Measurements from ENCODE around the gene C2CD4C.

The C2CD4C gene

GRCh38 chr19:407511-408440 lies 1.2 kb downstream of the C2CD4C start:
- H3K4me2 ChIP-seq: peak overlapping the region; percentile 96
- H3K4me3 ChIP-seq: peak overlapping the region; percentile 70
- no peaks in the 10 kb centered on the region; the same call in 1 of the 2 replicates for H4K20me1 ChIP-seq
- H3K36me3 ChIP-seq: no peaks in the 10 kb centered on the region
- H3K9ac ChIP-seq: peak overlapping the region; percentile 64; the same call in 1 of the 2 replicates
- no peak for TF ChIP-seq Cebpa-rat (IDR thresholded peaks at IDR 0.05)
- H3K27me3 ChIP-seq: peaks cover 7% of the 10 kb centered on the region; the same call in 1 of the 2 replicates
- H3K4me1 ChIP-seq: peaks cover 44% of the 10 kb centered on the region
- H3K9me3 ChIP-seq: no peaks in the 10 kb centered on the region
- peak overlapping the region; percentile 38; the same call in 1 of the 2 replicates for H3K27ac ChIP-seq

GRCh38 chr19:406971-407510 lies 1.9 kb downstream of the C2CD4C start:
- H3K4me3 ChIP-seq: no peak overlapping the region
- H3K27ac ChIP-seq: no peak overlapping the region
- no peak overlapping the region for H3K9ac ChIP-seq
- no peaks in the 10 kb centered on the region for H3K9me3 ChIP-seq
- H3K36me3 ChIP-seq: no peaks in the 10 kb centered on the region
- no peak for TF ChIP-seq Cebpa-rat (IDR thresholded peaks at IDR 0.05)
- H3K4me1 ChIP-seq: peaks cover 44% of the 10 kb centered on the region
- no peaks in the 10 kb centered on the region; the same call in 1 of the 2 replicates for H4K20me1 ChIP-seq
- peaks cover 7% of the 10 kb centered on the region; the same call in 1 of the 2 replicates for H3K27me3 ChIP-seq
- peak overlapping the region; percentile 96 for H3K4me2 ChIP-seq

- peak overlapping the region; percentile 12; the same call in 1 of the 2 replicates for H3K9ac ChIP-seq
- H3K4me2 ChIP-seq: peak overlapping the region; percentile 68
- H3K4me3 ChIP-seq: no peak overlapping the region
- peaks cover 7% of the 10 kb centered on the region; the same call in 1 of the 2 replicates for H3K27me3 ChIP-seq
- peaks cover 44% of the 10 kb centered on the region for H3K4me1 ChIP-seq
- H3K27ac ChIP-seq: no peak overlapping the region
- TF ChIP-seq Cebpa-rat (IDR thresholded peaks at IDR 0.05): no peak
- H3K36me3 ChIP-seq: no peaks in the 10 kb centered on the region
- H4K20me1 ChIP-seq: no peaks in the 10 kb centered on the region; the same call in 1 of the 2 replicates
- H3K9me3 ChIP-seq: no peaks in the 10 kb centered on the region
Observed at GRCh38 chr19:406135-406781, 2.7 kb downstream of the C2CD4C start.

DNA sequence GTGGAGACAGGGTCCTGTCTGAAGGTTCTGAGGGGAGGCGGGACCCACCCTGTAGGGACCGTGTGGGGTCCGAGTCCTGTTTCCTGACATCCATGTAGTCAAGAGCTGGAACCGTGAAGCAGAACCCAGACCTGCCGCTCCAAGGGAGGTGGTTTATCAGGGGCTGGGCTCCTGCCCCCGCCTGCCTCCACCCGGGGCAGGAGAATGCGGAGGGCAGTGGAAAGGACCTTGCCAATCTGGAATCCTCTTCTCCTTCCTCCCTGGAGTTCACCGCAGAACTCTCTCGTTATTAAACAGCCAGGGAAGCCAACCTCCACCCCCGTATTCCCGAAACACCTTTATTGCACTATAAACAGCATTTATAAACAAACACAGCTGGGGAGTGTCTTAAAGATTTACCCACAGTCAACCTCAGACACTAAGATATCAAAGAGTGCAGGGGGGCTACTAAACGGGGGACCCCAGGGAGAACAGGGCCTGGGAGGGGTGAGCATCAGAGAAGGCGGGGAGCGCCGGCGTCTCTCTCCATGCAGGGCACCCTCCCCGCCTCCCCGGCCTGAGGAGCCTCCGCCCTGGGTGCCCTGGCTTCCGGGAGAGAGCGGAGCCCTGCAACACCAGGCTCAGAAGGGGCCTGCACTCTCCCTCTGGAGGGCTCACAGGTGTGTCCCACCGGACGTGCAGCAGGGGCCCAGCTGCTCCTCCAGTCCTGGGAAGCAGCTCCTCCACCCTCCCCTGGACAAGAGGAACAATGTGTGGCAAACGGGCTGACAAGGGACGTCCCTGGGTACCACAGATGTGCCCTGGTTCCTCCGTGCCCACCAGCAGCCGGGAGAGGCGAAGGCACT lies 3.6 kb downstream of the C2CD4C start:
- peak overlapping the region; percentile 11; the same call in 1 of the 2 replicates for H3K27ac ChIP-seq
- no peaks in the 10 kb centered on the region for H3K36me3 ChIP-seq
- H3K4me3 ChIP-seq: peak overlapping the region; percentile 25; the same call in 1 of the 2 replicates
- H3K9ac ChIP-seq: peak overlapping the region; percentile 12; the same call in 1 of the 2 replicates
- peak overlapping the region; percentile 68 for H3K4me2 ChIP-seq
- H4K20me1 ChIP-seq: no peaks in the 10 kb centered on the region; the same call in 1 of the 2 replicates
- TF ChIP-seq Cebpa-rat (IDR thresholded peaks at IDR 0.05): no peak
- H3K9me3 ChIP-seq: no peaks in the 10 kb centered on the region
- peaks cover 44% of the 10 kb centered on the region for H3K4me1 ChIP-seq
- peaks cover 7% of the 10 kb centered on the region; the same call in 1 of the 2 replicates for H3K27me3 ChIP-seq

- Histone ChIP-seq H3K36me3 (no peaks in the 10 kb centered on the region), H3K4me2 (no peak overlapping the region), H3K9ac (no peak overlapping the region), H3K4me1 (peaks cover 33% of the 10 kb centered on the region), H3K4me3 (no peak overlapping the region), H3K27me3 (no peaks in the 10 kb centered on the region), H4K20me1 (no peaks in the 10 kb centered on the region; the same call in 1 of the 2 replicates), H3K9me3 (peaks cover 7% of the 10 kb centered on the region), H3K27ac (no peak overlapping the region)
- TF ChIP-seq Cebpa-rat (IDR thresholded peaks at IDR 0.05): no peak
Observed at GRCh38 chr19:403221-404027, 5.5 kb downstream of the C2CD4C start.

- no peak overlapping the region for H3K9ac ChIP-seq
- H3K4me3 ChIP-seq: no peak overlapping the region
- H3K36me3 ChIP-seq: no peaks in the 10 kb centered on the region
- no peak overlapping the region for H3K27ac ChIP-seq
- peaks cover 13% of the 10 kb centered on the region for H3K9me3 ChIP-seq
- TF ChIP-seq Cebpa-rat (IDR thresholded peaks at IDR 0.05): no peak
- H4K20me1 ChIP-seq: no peaks in the 10 kb centered on the region; the same call in 1 of the 2 replicates
- H3K4me1 ChIP-seq: peaks cover 27% of the 10 kb centered on the region
- H3K27me3 ChIP-seq: no peaks in the 10 kb centered on the region
- H3K4me2 ChIP-seq: no peak overlapping the region
Observed at GRCh38 chr19:402786-403185, 6.2 kb downstream of the C2CD4C start.

DNA sequence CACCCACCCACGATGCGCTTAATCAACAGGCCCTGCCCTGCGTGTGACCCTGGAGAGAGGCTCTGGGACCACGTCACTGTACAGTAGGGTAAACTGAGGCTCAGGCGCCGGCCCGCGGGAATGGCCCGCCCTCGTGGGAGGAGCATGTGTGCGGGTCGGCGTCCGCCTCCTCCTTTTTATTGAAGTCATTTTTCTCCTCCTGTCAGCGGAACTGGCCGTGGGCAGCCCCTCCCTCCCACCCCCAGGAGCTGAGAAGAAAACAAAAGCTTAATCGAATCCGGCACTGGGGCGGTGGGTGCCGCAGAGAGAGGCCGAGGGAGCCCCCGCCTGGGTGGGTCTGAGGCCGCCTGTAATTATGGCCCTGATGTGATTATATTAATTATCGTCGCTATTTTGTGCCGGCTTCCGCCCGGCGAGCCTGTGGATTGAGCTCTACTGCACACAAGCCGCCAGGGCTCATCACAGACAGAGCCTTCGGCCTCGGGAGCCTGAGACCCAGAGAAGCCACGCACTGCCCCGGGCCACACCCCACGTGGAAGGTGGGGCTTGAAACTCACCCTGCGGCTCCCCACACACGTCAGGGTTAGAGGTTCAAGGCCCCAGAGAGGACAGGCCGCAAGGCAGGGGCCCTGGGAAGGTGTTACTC lies 7.0 kb downstream of the C2CD4C start:
- no peak overlapping the region for H3K4me3 ChIP-seq
- H3K27ac ChIP-seq: no peak overlapping the region
- TF ChIP-seq Cebpa-rat (IDR thresholded peaks at IDR 0.05): no peak

More for the DNA sequence above, 7.0 kb downstream of the C2CD4C start:
- Histone ChIP-seq H3K27me3 (no peaks in the 10 kb centered on the region), H3K36me3 (no peaks in the 10 kb centered on the region), H4K20me1 (no peaks in the 10 kb centered on the region), H3K4me1 (peaks cover 19% of the 10 kb centered on the region), H3K9ac (no peak overlapping the region), H3K9me3 (peaks cover 20% of the 10 kb centered on the region), H3K4me2 (no peak overlapping the region)

Measured in BLaER1 (cell line).